Measurements from ENCODE around the gene LINC00305.

Gene LINC00305

GRCh38 chr18:64116571-64117175 is 32.2 kb downstream of the LINC00305 start:
- no peaks in the 10 kb centered on the region for H3K4me1 ChIP-seq (ENCODE audit: insufficient read depth, low read length, poor library complexity, severe bottlenecking)
- H2AFZ ChIP-seq (ENCODE audit: low read length) = no peak overlapping the region
- H3K36me3 ChIP-seq (ENCODE audit: insufficient read depth, low read length) = no peaks in the 10 kb centered on the region
- H3K4me3 ChIP-seq (ENCODE audit: low read length, poor library complexity, severe bottlenecking) = no peak overlapping the region
- no peaks in the 10 kb centered on the region; the same call in 1 of the 2 replicates for H3K9me2 ChIP-seq (replicated peaks; ENCODE audit: low read depth, low read length)
- H3K27me3 ChIP-seq (ENCODE audit: insufficient read depth, low read length, poor library complexity, severe bottlenecking) = no peaks in the 10 kb centered on the region
- no peak for TF ChIP-seq CTCF (conservative IDR thresholded peaks at IDR 0.05; ENCODE audit: low read length)
- no peak for TF ChIP-seq EZH2phosphoT487 (IDR thresholded peaks at IDR 0.05; ENCODE audit: borderline replicate concordance)
- H3K79me2 ChIP-seq (ENCODE audit: insufficient read depth, low read length) = no peaks in the 10 kb centered on the region
- no peak overlapping the region for H3K9ac ChIP-seq (ENCODE audit: low read depth, low read length, poor library complexity, severe bottlenecking)
- no peaks in the 10 kb centered on the region for H4K20me1 ChIP-seq (ENCODE audit: insufficient read depth, low read length, poor library complexity, severe bottlenecking)
- H3K9me3 ChIP-seq (ENCODE audit: insufficient read depth, low read depth, low read length) = no peaks in the 10 kb centered on the region
- no peaks in the 10 kb centered on the region for H3F3A ChIP-seq (ENCODE audit: low read depth)
- no peak overlapping the region for H3K4me2 ChIP-seq (ENCODE audit: low read depth, low read length, poor library complexity, severe bottlenecking)

GRCh38 chr18:64115881-64116280 is 33.0 kb downstream of the LINC00305 start:
- H3K4me3 ChIP-seq (ENCODE audit: low read length, poor library complexity, severe bottlenecking) = no peak overlapping the region

DNA sequence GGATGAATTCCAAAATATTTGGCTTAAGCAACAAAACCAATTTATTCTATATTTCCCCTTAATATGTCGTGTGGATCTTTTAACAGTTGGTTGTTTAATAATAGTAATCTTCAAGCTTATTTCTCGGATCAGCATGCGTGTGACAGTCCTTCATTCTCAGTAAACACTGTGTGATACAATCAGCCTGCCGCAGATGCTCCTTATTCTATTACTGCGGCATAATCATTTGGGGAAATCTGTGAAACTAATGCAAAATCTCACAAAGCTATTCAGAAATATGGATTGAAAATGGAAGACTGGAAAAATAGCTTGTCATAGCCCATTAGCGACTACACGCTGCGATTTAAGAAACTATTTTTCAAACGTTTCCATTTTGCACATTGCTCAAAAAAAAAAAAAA is 36.9 kb downstream of the LINC00305 start:
- Histone ChIP-seq H3F3A (ENCODE audit: low read depth) (no peaks in the 10 kb centered on the region), H3K9me2 (replicated peaks; ENCODE audit: low read depth, low read length) (no peaks in the 10 kb centered on the region; the same call in 1 of the 2 replicates), H3K9me3 (ENCODE audit: insufficient read depth, low read depth, low read length) (no peaks in the 10 kb centered on the region), H4K20me1 (ENCODE audit: insufficient read depth, low read length, poor library complexity, severe bottlenecking) (no peaks in the 10 kb centered on the region), H3K4me1 (ENCODE audit: insufficient read depth, low read length, poor library complexity, severe bottlenecking) (no peaks in the 10 kb centered on the region), H3K4me2 (ENCODE audit: low read depth, low read length, poor library complexity, severe bottlenecking) (no peak overlapping the region), H3K27me3 (ENCODE audit: insufficient read depth, low read length, poor library complexity, severe bottlenecking) (no peaks in the 10 kb centered on the region), H2AFZ (ENCODE audit: low read length) (no peak overlapping the region), H3K9ac (ENCODE audit: low read depth, low read length, poor library complexity, severe bottlenecking) (no peak overlapping the region), H3K4me3 (ENCODE audit: low read length, poor library complexity, severe bottlenecking) (no peak overlapping the region), H3K79me2 (ENCODE audit: insufficient read depth, low read length) (no peaks in the 10 kb centered on the region), H3K36me3 (ENCODE audit: insufficient read depth, low read length) (no peaks in the 10 kb centered on the region)
- TF ChIP-seq CTCF (conservative IDR thresholded peaks at IDR 0.05; ENCODE audit: low read length) (no peak), EZH2phosphoT487 (IDR thresholded peaks at IDR 0.05; ENCODE audit: borderline replicate concordance) (no peak)

More at GRCh38 chr18:64115881-64116280, 33.0 kb downstream of the LINC00305 start:
- no peaks in the 10 kb centered on the region for H3K36me3 ChIP-seq (ENCODE audit: insufficient read depth, low read length)
- no peaks in the 10 kb centered on the region; the same call in 1 of the 2 replicates for H3K9me2 ChIP-seq (replicated peaks; ENCODE audit: low read depth, low read length)
- H3K79me2 ChIP-seq (ENCODE audit: insufficient read depth, low read length) = no peaks in the 10 kb centered on the region
- no peaks in the 10 kb centered on the region for H3K27me3 ChIP-seq (ENCODE audit: insufficient read depth, low read length, poor library complexity, severe bottlenecking)
- H3K4me1 ChIP-seq (ENCODE audit: insufficient read depth, low read length, poor library complexity, severe bottlenecking) = no peaks in the 10 kb centered on the region
- no peaks in the 10 kb centered on the region for H3K9me3 ChIP-seq (ENCODE audit: insufficient read depth, low read depth, low read length)
- H3K9ac ChIP-seq (ENCODE audit: low read depth, low read length, poor library complexity, severe bottlenecking) = no peak overlapping the region
- TF ChIP-seq EZH2phosphoT487 (IDR thresholded peaks at IDR 0.05; ENCODE audit: borderline replicate concordance) = no peak
- H2AFZ ChIP-seq (ENCODE audit: low read length) = no peak overlapping the region
- no peaks in the 10 kb centered on the region for H3F3A ChIP-seq (ENCODE audit: low read depth)
- H4K20me1 ChIP-seq (ENCODE audit: insufficient read depth, low read length, poor library complexity, severe bottlenecking) = no peaks in the 10 kb centered on the region
- no peak overlapping the region for H3K4me2 ChIP-seq (ENCODE audit: low read depth, low read length, poor library complexity, severe bottlenecking)
